Left lung (tissue), 10 donors: ENCODE measurements around the gene VEGFA. TPM values are rescaled to one million over a fixed set of nuclear protein-coding genes. Genes with fewer than 3 reads are reported as not detected.

Experiments
- ATAC-seq: fragments of 200-7000 bp; cut with Tn5 transposase; one replicate; pipeline ENCODE4 v1.9.1; 2020; ENCODE audit warnings: moderate library complexity
- DNase-seq, 4 donors: peaks; one replicate each; pipeline ENCODE4 v3.0.0-alpha.2; 2013 to 2020
- H3K27ac ChIP-seq, 2 donors: fragments of 200-600 bp; sonication (generic) in 1 of 2; one replicate each; pipeline versions ENCODE4 v1.5.0 to v1.8.0; 2020 to 2021
- H3K27me3 ChIP-seq, 2 donors: fragments of 200-600 bp; sonication (generic) in 1 of 2; one replicate each; pipeline versions ENCODE4 v1.5.0 to v1.8.0; 2020 to 2021
- H3K36me3 ChIP-seq, 2 donors: fragments of 200-600 bp; sonication (generic) in 1 of 2; one replicate each; pipeline versions ENCODE4 v1.5.0 to v1.8.0; 2020 to 2021
- H3K4me1 ChIP-seq, 2 donors: fragments of 200-600 bp; one replicate each; pipeline ENCODE4 v1.8.0; 2021
- H3K4me3 ChIP-seq, 2 donors: fragments of 200-600 bp; sonication (generic) in 1 of 2; one replicate each; pipeline versions ENCODE4 v1.5.0 to v1.8.0; 2020 to 2021; ENCODE audit warnings: mild to moderate bottlenecking in 1 of 2
- H3K9me3 ChIP-seq, 2 donors: fragments of 200-600 bp; sonication (generic) in 1 of 2; one replicate each; pipeline versions ENCODE4 v1.5.0 to v1.8.0; 2020 to 2021
- CTCF ChIP-seq, 2 donors: fragments of 200-600 bp; sonication (generic) in 1 of 2; IDR thresholded peaks; one replicate each; pipeline versions ENCODE4 v1.5.0 to v1.8.0; 2021; ENCODE audit warnings: antibody characterized with exemption in 2 of 2
- intact Hi-C, 2 donors: fragments of 100-400 bp; cut with DNase I; formaldehyde crosslinking; loops; one replicate each; pipeline versions ENCODE4 v1.11.2 to v1.14.2; 2022
- polyA plus RNA-seq, 6 donors: library from polyadenylated mRNA; unstranded; fragments of 120-200 nt; gene quantifications; one replicate each; pipeline ENCODE4 v1.2.1, GENCODE V29; 2013; ENCODE audit not compliant: insufficient read length in 6 of 6
- total RNA-seq, 2 donors: library from RNA; stranded (reverse); fragmentation: NEBNext Ultra II Directional; extraction: Animal tissue kit (Norgen Biotek cat#: 25700); gene quantifications; one replicate each; pipeline ENCODE4 v1.2.1, GENCODE V29; 2021
- donor health status: DM: no; HTN: yes; CAD: no.
- donor health status: DM: no; HTN: no; CAD: no.

VEGFA gene
- total and polyA plus RNA-seq, 8 donors: 147 to 349 (median 288) TPM

- H3K9me3 ChIP-seq: no peaks in the 10 kb centered on the region
- no peak overlapping the region for H3K27ac ChIP-seq
- ATAC-seq: no peak
- intact Hi-C loops: no loop called here
- TF ChIP-seq CTCF (IDR thresholded peaks at IDR 0.05): no peak
- DNase-seq: no peak
- peaks cover 0 to 16% of the 10 kb centered on the region in 2 donors for H3K4me1 ChIP-seq
- H3K27me3 ChIP-seq: no peaks in the 10 kb centered on the region
- no peaks in the 10 kb centered on the region for H3K36me3 ChIP-seq
- H3K4me3 ChIP-seq: no peak overlapping the region
These were observed 49.9 kb downstream of the VEGFA start for GRCh38 chr6:43819958-43820357.

DNA sequence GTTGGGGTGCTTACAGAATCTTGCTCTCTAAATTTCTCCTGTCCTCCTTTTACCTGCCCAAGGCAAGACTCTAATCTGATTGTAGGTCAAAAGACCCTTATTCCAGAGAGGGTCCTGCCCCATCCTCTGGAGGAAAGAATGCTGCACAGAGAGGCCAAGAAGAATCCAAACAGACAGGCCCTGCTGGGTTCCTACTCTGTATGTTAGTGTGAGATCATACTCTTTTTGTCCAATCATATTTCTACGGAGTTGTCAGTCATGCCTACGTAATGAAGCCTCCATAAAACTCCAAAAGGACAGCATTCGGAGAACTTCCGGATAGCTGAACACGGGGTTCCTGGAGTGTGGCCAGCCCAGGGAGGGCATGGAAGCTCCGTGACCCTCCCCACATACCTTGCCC is 50.5 kb downstream of the VEGFA start:
- Histone ChIP-seq H3K36me3 (no peaks in the 10 kb centered on the region), H3K9me3 (no peaks in the 10 kb centered on the region), H3K4me3 (no peak overlapping the region), H3K27ac (no peak overlapping the region), H3K4me1 (peaks cover 0 to 18% of the 10 kb centered on the region in 2 donors), H3K27me3 (no peaks in the 10 kb centered on the region)
- intact Hi-C loops: no loop called here
- no peak for TF ChIP-seq CTCF (IDR thresholded peaks at IDR 0.05)
- DNase-seq: no peak
- ATAC-seq: no peak

GRCh38 chr6:43821101-43821886 is 51.3 kb downstream of the VEGFA start:
- intact Hi-C loops: no loop called here
- no peaks in the 10 kb centered on the region for H3K27me3 ChIP-seq
- TF ChIP-seq CTCF (IDR thresholded peaks at IDR 0.05): no peak

DNA sequence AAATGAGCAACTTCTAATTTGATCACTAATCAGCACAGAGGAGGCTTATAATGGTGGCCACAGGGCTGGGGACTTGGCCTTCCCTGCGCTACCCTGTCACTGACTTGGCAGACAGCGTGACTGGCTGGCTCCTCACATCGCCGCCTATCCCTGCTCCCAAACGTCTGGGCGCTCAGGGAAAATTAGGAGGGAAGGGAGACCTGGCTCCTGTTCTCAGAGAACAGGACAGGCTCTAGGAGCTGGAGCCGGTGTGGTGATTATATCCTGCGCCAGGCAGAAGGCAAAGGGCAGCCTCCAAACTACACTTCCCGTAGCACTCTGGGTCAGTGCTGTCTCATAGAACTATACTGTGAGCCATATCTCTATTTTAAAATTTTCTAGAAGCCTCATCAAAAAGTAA is 53.4 kb downstream of the VEGFA start:
- ATAC-seq: no peak
- Histone ChIP-seq H3K9me3 (no peaks in the 10 kb centered on the region), H3K4me3 (no peak overlapping the region), H3K27me3 (peaks cover 0 to 4% of the 10 kb centered on the region in 2 donors), H3K27ac (no peak overlapping the region), H3K4me1 (peaks cover 4 to 13% of the 10 kb centered on the region in 2 donors), H3K36me3 (no peaks in the 10 kb centered on the region)
- TF ChIP-seq CTCF (IDR thresholded peaks at IDR 0.05): no peak
- intact Hi-C loops: no loop called here
- DNase-seq: no peak

More at GRCh38 chr6:43821101-43821886, 51.3 kb downstream of the VEGFA start:
- peaks cover 4 to 18% of the 10 kb centered on the region in 2 donors for H3K4me1 ChIP-seq
- ATAC-seq: no peak
- H3K9me3 ChIP-seq: no peaks in the 10 kb centered on the region
- no peaks in the 10 kb centered on the region for H3K36me3 ChIP-seq
- no peak overlapping the region for H3K4me3 ChIP-seq
- no peak overlapping the region for H3K27ac ChIP-seq
- no peak for DNase-seq

GRCh38 chr6:43823879-43824702 is 54.1 kb downstream of the VEGFA start:
- TF ChIP-seq CTCF (IDR thresholded peaks at IDR 0.05): no peak
- DNase-seq (peak in 3 of 4 donors; percentile 42 to 78 (median 74)), ATAC-seq (peak; percentile 81)
- Histone ChIP-seq H3K27ac (peak overlapping the region in 1 of 2 donors; percentile 15), H3K4me3 (no peak overlapping the region), H3K9me3 (no peaks in the 10 kb centered on the region), H3K36me3 (no peaks in the 10 kb centered on the region), H3K4me1 (peaks cover 4 to 13% of the 10 kb centered on the region in 2 donors), H3K27me3 (peaks cover 0 to 4% of the 10 kb centered on the region in 2 donors)
- intact Hi-C loops: no loop called here
